ENCODE data around the gene CFAP20DC. TPM values are rescaled to one million over a fixed set of nuclear protein-coding genes. Genes with fewer than 3 reads are reported as not detected.

The CFAP20DC gene
- total and polyA plus RNA-seq, 8 donors, result 1.2 to 7.7 (median 5.4) TPM

- Histone ChIP-seq H3K27me3 (no peaks in the 10 kb centered on the region), H3K9me3 (peaks cover 0 to 2% of the 10 kb centered on the region in 2 donors), H3K4me1 (no peaks in the 10 kb centered on the region), H3K4me3 (no peak overlapping the region), H3K36me3 (no peaks in the 10 kb centered on the region), H3K27ac (no peak overlapping the region)
- ATAC-seq (no peak), DNase-seq (no peak)
- intact Hi-C loops (cut with DNase I), result no loop called here
- no peak for TF ChIP-seq CTCF (IDR thresholded peaks at IDR 0.05)
Observed at GRCh38 chr3:58772462-58772861, 277.4 kb downstream of the CFAP20DC start.

- Histone ChIP-seq H3K27me3 (no peaks in the 10 kb centered on the region), H3K4me1 (no peaks in the 10 kb centered on the region), H3K27ac (no peak overlapping the region), H3K36me3 (no peaks in the 10 kb centered on the region), H3K4me3 (no peak overlapping the region), H3K9me3 (peaks cover 0 to 7% of the 10 kb centered on the region in 2 donors)
- no peak for TF ChIP-seq CTCF (IDR thresholded peaks at IDR 0.05)
- DNase-seq (no peak), ATAC-seq (no peak)
- intact Hi-C loops (cut with DNase I), result no loop called here
Observed at GRCh38 chr3:58769065-58769464, 280.8 kb downstream of the CFAP20DC start.

GRCh38 chr3:58766587-58767282, 283.1 kb downstream of the CFAP20DC start:
- no peak for DNase-seq
- peak; percentile 84 for ATAC-seq
- H3K27ac ChIP-seq, result no peak overlapping the region
- peaks cover 0 to 12% of the 10 kb centered on the region in 2 donors for H3K9me3 ChIP-seq
- no peaks in the 10 kb centered on the region for H3K27me3 ChIP-seq
- no peaks in the 10 kb centered on the region for H3K36me3 ChIP-seq
- intact Hi-C loops (cut with DNase I), result no loop called here
- H3K4me1 ChIP-seq, result no peaks in the 10 kb centered on the region
- H3K4me3 ChIP-seq, result no peak overlapping the region
- TF ChIP-seq CTCF (IDR thresholded peaks at IDR 0.05), result no peak

- Histone ChIP-seq H3K27ac (no peak overlapping the region), H3K36me3 (no peaks in the 10 kb centered on the region), H3K9me3 (no peaks in the 10 kb centered on the region), H3K4me1 (no peaks in the 10 kb centered on the region), H3K4me3 (no peak overlapping the region), H3K27me3 (no peaks in the 10 kb centered on the region)
- no peak for TF ChIP-seq CTCF (IDR thresholded peaks at IDR 0.05)
- intact Hi-C loops (cut with DNase I), result no loop called here
- ATAC-seq, result no peak
- no peak for DNase-seq
Observed at GRCh38 chr3:58755150-58755549, 294.7 kb downstream of the CFAP20DC start.

GRCh38 chr3:58754074-58754473, 295.8 kb downstream of the CFAP20DC start:
- Histone ChIP-seq H3K4me3 (no peak overlapping the region), H3K36me3 (no peaks in the 10 kb centered on the region), H3K4me1 (no peaks in the 10 kb centered on the region), H3K27me3 (no peaks in the 10 kb centered on the region), H3K27ac (no peak overlapping the region), H3K9me3 (no peaks in the 10 kb centered on the region)
- intact Hi-C loops (cut with DNase I), result no loop called here
- no peak for ATAC-seq
- no peak for TF ChIP-seq CTCF (IDR thresholded peaks at IDR 0.05)
- no peak for DNase-seq

All from left lung (tissue), 10 donors.